Karpas-422 (cell line): ENCODE data around the gene SMAD6. TPM values are rescaled to one million over a fixed set of nuclear protein-coding genes. Genes with fewer than 3 reads are reported as not detected.

Experiments
- DNase-seq: peaks from one replicate; pipeline ENCODE4 v3.0.0-alpha.2; 2015
- H2AFZ ChIP-seq: fragments of 200-600 bp; sonication (generic); 2 replicates; pipeline ENCODE4 v1.6.1; 2014; ENCODE audit warnings: antibody characterized with exemption, low read length, mixed read lengths
- H3K27ac ChIP-seq: fragments of 200-600 bp; sonication (generic); 2 replicates; pipeline ENCODE4 v1.5.1; 2014; ENCODE audit warnings: mild to moderate bottlenecking, low read length, moderate library complexity
- H3K27me3 ChIP-seq: fragments of 200-600 bp; sonication (generic); 2 replicates; pipeline ENCODE4 v1.6.1; 2014; ENCODE audit warnings: low read length, mixed read lengths
- H3K36me3 ChIP-seq: fragments of 200-600 bp; sonication (generic); 2 replicates; pipeline ENCODE4 v1.6.1; 2014; ENCODE audit warnings: low read length, mixed read lengths; ENCODE audit not compliant: insufficient read depth
- H3K4me1 ChIP-seq: fragments of 200-600 bp; sonication (generic); 2 replicates; pipeline ENCODE4 v1.6.1; 2014; ENCODE audit warnings: mild to moderate bottlenecking, low read length, mixed read lengths
- H3K4me2 ChIP-seq: fragments of 200-600 bp; sonication (generic); 2 replicates; pipeline ENCODE4 v1.6.1; 2014; ENCODE audit warnings: low read length, low read depth, mild to moderate bottlenecking; ENCODE audit not compliant: poor library complexity, severe bottlenecking
- H3K4me3 ChIP-seq: fragments of 200-600 bp; sonication (generic); 2 replicates; pipeline ENCODE4 v1.5.1; 2014; ENCODE audit warnings: mild to moderate bottlenecking, antibody characterized with exemption, low read length, mixed read lengths
- H3K79me2 ChIP-seq: fragments of 200-600 bp; sonication (generic); 2 replicates; pipeline ENCODE4 v1.6.1; 2014; ENCODE audit warnings: mild to moderate bottlenecking, low read length, mixed read lengths
- H3K9ac ChIP-seq: fragments of 200-600 bp; sonication (generic); 2 replicates; pipeline ENCODE4 v1.6.0; 2014; ENCODE audit warnings: low read length
- H3K9me2 ChIP-seq: fragments of 200-600 bp; sonication (generic), shearing (Covaris generic); replicated peaks from 2 replicates; pipeline ENCODE4 v1.6.0; 2014; ENCODE audit warnings: mild to moderate bottlenecking, low read length, moderate library complexity; ENCODE audit not compliant: insufficient read depth
- H3K9me3 ChIP-seq: fragments of 300-700, 200-600 bp; sonication (generic); 2 replicates; pipeline ENCODE4 v1.6.1; 2014; ENCODE audit warnings: low read length, mixed read lengths
- H4K20me1 ChIP-seq: fragments of 200-600 bp; sonication (generic); 2 replicates; pipeline ENCODE4 v1.6.1; 2014; ENCODE audit warnings: mild to moderate bottlenecking, antibody characterized with exemption, low read length, low read depth; ENCODE audit not compliant: insufficient read depth
- total RNA-seq: library from RNA; depleted of rRNA; stranded (reverse); fragments of >200 nt; shearing (Covaris generic); gene quantifications from 2 replicates; pipeline ENCODE4 v1.2.3, GENCODE V29; 2014; ENCODE audit warnings: low replicate concordance

Gene SMAD6
- total RNA-seq, 1 experiment from 2014 or later, result 0.89 TPM

DNA sequence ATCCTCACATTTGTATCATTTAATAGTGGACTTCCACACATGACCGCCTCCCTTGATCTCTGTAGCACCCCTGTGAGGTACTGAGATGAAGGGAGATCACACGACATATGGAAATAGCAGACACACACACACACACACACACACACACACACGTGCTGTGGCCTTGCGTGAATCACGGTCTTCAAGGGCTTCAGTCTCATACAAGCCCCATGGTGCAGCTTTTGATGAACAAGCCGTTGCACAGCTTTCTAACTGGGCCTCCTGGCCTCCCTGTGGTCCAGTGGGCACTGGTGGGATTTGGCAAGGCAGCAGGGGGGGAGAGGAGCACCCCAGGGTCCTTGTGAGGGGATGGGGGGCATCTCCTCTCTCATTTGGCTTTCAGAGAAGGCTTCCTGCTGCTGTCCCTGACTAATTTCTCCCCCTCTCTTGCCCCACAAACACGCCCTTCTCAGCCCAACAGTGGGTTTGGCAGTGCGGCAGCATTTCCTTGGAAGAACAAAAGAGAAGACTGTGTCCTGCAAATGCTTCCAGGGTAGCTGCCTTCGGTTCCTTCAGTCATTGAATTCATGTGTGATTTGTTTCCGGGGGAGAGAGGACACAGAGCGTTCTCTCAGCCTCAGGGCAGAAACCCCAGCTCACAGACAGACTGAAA, 98.7 kb downstream of the SMAD6 start:
- no peaks in the 10 kb centered on the region for H3K36me3 ChIP-seq
- H3K79me2 ChIP-seq, result no peaks in the 10 kb centered on the region
- no peak overlapping the region for H3K4me3 ChIP-seq
- H3K4me2 ChIP-seq, result no peak overlapping the region
- H3K27me3 ChIP-seq, result no peaks in the 10 kb centered on the region
- H3K9me3 ChIP-seq, result no peaks in the 10 kb centered on the region
- H2AFZ ChIP-seq, result no peak overlapping the region
- H3K9ac ChIP-seq, result no peak overlapping the region
- no peaks in the 10 kb centered on the region for H3K9me2 ChIP-seq
- no peaks in the 10 kb centered on the region for H4K20me1 ChIP-seq
- no peak for DNase-seq
- no peak overlapping the region for H3K27ac ChIP-seq
- no peaks in the 10 kb centered on the region for H3K4me1 ChIP-seq

DNA sequence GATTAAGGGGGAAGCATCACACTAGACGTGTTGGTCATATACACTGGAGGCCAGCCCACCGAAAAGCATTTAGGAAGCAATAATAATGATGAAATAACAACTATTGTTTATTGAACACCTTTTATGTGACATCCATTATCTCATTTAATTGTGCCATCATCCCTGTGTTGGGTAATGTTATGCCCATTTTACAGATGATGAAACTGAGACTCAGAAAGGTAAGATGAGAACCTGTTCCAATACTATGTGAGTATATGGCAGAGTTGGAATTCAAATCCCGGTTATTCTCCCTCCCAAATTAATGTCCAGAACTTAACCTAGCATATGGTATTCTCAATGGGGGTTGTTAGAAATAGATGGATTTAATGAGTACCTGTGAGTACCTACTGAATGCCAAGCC, 99.2 kb downstream of the SMAD6 start:
- Histone ChIP-seq H3K9me3 (no peaks in the 10 kb centered on the region), H2AFZ (no peak overlapping the region), H3K9ac (no peak overlapping the region), H3K4me3 (no peak overlapping the region), H3K27me3 (no peaks in the 10 kb centered on the region), H4K20me1 (no peaks in the 10 kb centered on the region), H3K79me2 (no peaks in the 10 kb centered on the region), H3K4me1 (no peaks in the 10 kb centered on the region), H3K4me2 (no peak overlapping the region), H3K9me2 (no peaks in the 10 kb centered on the region), H3K36me3 (no peaks in the 10 kb centered on the region), H3K27ac (no peak overlapping the region)
- no peak for DNase-seq

DNA sequence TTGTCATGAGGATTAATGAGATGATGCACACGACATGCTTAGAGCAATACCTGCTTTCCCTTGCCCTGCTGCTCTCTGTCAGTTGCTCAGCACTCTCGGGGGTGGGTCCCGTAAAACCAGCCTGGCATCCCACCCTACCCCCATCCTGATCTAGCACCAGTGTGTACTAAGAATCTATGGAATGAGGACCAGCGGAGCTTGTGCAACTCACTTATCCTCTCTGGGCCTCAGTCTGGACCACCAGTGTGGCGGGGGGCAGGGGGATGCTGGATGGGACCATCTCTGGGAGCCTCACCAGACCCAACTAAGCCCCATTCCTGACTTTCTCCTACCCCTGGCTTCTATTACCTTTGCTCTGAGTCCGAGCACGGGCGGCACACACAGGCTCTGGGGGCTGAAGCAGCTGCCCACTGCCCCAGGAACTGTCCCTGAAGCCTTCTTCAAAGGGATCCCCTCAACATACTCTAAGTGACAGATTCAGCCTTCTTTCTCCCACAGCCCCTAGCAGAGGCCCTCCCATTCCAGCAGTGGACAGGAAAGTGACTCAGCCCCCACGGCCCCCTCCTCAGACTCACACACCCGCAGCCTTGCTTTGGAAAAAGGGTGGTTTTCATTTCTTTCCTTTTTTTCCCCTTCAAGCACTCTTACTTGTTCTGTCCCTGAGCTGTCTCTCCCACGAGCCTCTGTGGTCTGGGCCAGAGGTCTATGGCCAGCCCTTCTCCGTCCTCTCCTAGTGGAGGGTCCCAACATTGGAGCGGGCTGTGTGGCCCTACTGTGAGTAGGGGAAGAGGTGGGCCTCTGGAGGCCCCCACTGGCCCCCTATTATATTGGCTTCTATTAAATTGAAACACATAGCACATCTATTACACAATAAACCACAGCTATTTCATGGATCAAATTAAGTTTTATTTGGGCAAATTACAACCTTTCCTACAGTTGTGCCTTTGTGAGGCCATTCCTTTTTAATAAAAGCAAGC, 100.3 kb downstream of the SMAD6 start:
- Histone ChIP-seq H3K27ac (no peak overlapping the region), H3K4me3 (no peak overlapping the region), H3K79me2 (no peaks in the 10 kb centered on the region), H3K36me3 (no peaks in the 10 kb centered on the region), H3K9me2 (no peaks in the 10 kb centered on the region), H2AFZ (no peak overlapping the region), H3K9me3 (no peaks in the 10 kb centered on the region), H3K9ac (no peak overlapping the region), H3K4me1 (no peaks in the 10 kb centered on the region), H3K4me2 (no peak overlapping the region), H3K27me3 (no peaks in the 10 kb centered on the region), H4K20me1 (no peaks in the 10 kb centered on the region)
- no peak for DNase-seq

DNA sequence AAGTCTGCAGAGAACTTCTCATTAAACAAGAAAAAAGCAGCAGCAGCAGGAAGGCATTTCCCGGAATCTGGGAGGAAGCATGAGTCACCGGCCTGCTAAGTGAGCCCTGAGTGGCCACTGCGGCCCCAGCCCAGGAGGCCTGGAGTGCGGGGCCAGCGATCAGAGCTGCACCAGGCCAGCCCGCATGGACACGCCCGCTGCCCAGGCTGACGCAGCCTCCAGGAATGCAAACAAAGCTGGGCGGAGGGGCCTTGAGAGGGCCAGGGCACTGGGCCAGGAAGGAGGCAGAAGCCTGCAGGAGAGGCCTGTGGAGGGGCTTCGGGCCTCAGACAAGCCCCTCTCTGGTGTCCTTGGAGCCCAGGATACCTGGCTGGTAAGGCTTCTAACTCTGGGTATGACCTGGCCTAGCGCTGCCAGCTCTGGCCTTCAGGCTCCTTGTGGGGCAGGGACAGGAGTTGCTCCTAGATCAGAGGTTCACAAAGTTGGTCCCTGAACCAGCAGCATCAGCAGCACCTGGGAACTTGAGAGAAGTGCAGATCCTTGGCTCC, 101.2 kb downstream of the SMAD6 start:
- no peak overlapping the region for H3K4me3 ChIP-seq
- H3K4me2 ChIP-seq, result no peak overlapping the region
- no peak overlapping the region for H3K9ac ChIP-seq
- no peaks in the 10 kb centered on the region for H3K9me2 ChIP-seq
- H3K9me3 ChIP-seq, result no peaks in the 10 kb centered on the region
- no peak overlapping the region for H2AFZ ChIP-seq
- no peaks in the 10 kb centered on the region for H3K4me1 ChIP-seq
- no peaks in the 10 kb centered on the region for H3K36me3 ChIP-seq
- no peaks in the 10 kb centered on the region for H3K79me2 ChIP-seq
- no peak overlapping the region for H3K27ac ChIP-seq
- no peaks in the 10 kb centered on the region for H4K20me1 ChIP-seq
- H3K27me3 ChIP-seq, result no peaks in the 10 kb centered on the region
- no peak for DNase-seq

DNA sequence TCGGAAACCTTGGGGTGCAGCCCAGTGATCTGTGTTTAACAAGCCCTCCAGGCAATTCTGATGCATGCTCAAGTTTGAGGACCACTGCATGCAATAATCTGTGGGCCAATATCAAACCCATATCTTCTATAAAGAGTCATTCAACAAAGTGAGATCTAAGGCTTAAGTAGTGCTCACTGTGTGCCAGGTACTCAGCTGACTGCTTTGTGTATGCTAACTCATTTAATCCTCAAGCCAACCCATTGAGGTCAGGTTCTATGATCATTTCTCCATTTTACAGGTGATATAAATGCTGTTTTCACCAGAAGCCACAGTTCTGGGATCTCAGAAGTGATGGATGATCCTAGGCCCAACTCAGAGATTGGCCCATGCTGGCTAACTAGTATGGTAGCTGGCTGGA, 101.7 kb downstream of the SMAD6 start:
- Histone ChIP-seq H2AFZ (no peak overlapping the region), H3K9ac (no peak overlapping the region), H3K27me3 (no peaks in the 10 kb centered on the region), H3K27ac (no peak overlapping the region), H3K4me2 (no peak overlapping the region), H3K4me1 (no peaks in the 10 kb centered on the region), H3K79me2 (no peaks in the 10 kb centered on the region), H4K20me1 (no peaks in the 10 kb centered on the region), H3K9me3 (no peaks in the 10 kb centered on the region), H3K36me3 (no peaks in the 10 kb centered on the region), H3K9me2 (no peaks in the 10 kb centered on the region), H3K4me3 (no peak overlapping the region)
- no peak for DNase-seq

DNA sequence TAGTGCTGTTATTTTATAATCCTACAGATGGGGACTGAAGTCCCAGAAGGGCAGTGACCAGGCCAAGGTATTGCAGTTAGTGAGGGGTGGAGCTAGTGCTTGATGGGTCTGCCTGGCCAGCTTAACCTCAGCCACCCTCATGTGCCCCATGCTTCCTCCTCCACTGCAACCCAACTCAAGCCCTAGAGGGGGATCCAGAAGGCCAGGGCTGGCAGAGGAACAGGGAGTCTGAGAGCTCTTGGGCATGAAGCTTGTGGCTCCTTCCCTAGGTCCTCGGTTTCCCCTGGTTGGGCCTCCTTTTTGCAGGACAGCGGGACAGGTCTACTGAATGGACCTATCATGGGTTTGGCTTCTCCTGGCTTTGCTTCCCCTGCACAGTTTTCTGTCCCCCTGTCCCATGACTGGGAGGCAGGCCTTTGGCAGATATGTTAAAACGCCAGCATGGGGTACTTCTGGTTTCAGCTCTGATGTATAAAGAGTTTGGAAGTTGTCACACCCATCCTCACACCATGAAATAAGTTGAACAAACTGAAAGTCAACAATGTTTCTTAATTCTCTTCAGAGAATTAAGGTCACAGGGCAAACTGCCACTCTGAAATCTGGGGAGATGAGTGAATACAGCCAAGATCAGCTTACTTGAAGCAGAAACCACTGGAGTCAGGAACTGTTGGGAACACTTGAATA, 103.3 kb downstream of the SMAD6 start:
- Histone ChIP-seq H2AFZ (no peak overlapping the region), H3K9ac (no peak overlapping the region), H3K36me3 (no peaks in the 10 kb centered on the region), H3K4me1 (no peaks in the 10 kb centered on the region), H3K27me3 (no peaks in the 10 kb centered on the region; the same call in 1 of the 2 replicates), H3K4me3 (no peak overlapping the region), H3K27ac (no peak overlapping the region), H3K4me2 (no peak overlapping the region), H3K9me3 (no peaks in the 10 kb centered on the region), H4K20me1 (no peaks in the 10 kb centered on the region), H3K9me2 (no peaks in the 10 kb centered on the region), H3K79me2 (no peaks in the 10 kb centered on the region)
- DNase-seq, result no peak

DNA sequence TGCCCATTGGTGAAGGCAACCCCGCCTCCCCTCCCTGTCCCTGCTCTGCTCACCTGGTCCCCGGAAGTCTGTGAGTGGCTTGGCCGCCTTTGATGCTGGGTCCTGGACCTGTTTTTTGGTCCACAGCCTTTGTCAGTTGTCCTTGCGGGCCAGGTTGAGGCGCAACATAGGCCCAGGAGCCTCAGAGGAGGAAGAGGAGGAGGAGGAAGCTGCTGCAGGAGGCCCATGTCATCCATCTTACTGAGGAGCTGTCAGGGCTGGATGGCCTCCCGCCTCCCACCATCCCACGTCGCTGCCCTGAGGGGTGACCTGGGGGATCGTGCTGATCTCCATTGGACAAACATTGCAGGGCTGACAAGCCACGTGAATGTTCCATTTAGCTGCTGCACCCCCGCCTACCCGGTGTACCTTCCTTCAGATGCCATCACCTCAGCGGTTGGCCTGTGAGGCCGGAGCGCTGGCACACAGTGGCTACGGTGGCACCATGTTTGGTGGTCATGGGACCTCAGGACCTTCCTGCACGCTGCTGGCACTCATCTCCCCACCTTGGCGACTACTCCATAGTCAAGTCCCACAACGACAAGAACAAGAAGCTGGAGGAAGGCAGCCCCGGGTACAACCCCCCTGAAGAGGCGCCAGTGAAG, 106.3 kb downstream of the SMAD6 start:
- H3K9me2 ChIP-seq, result no peaks in the 10 kb centered on the region
- no peaks in the 10 kb centered on the region for H3K9me3 ChIP-seq
- H3K4me2 ChIP-seq, result no peak overlapping the region
- H3K27ac ChIP-seq, result no peak overlapping the region
- no peaks in the 10 kb centered on the region for H3K4me1 ChIP-seq
- no peaks in the 10 kb centered on the region for H3K79me2 ChIP-seq
- no peaks in the 10 kb centered on the region for H3K36me3 ChIP-seq
- DNase-seq, result no peak
- H3K27me3 ChIP-seq, result no peaks in the 10 kb centered on the region; the same call in 1 of the 2 replicates
- H4K20me1 ChIP-seq, result no peaks in the 10 kb centered on the region
- no peak overlapping the region for H3K9ac ChIP-seq
- H2AFZ ChIP-seq, result no peak overlapping the region
- no peak overlapping the region for H3K4me3 ChIP-seq
